Tibial nerve (tissue), 4 donors: ENCODE measurements around the gene CDCP2.

Experiments
- CTCF ChIP-seq, 5 experiments: fragments of 200-600 bp in 3 of 5; fragments of 450-650 bp in 2 of 5; sonication (generic) in 3 of 5; IDR thresholded peaks; one replicate each; pipeline ENCODE4 v1.5.1; 2016 to 2019; ENCODE audit warnings: antibody characterized with exemption in 5 of 5, mild to moderate bottlenecking in 3 of 5, moderate library complexity in 2 of 5
- EP300 ChIP-seq, 2 donors: sonication (generic); formaldehyde crosslinking; IDR thresholded peaks; one replicate each; pipeline ENCODE4 v1.6.1; 2017; ENCODE audit warnings: antibody characterized with exemption in 2 of 2, mild to moderate bottlenecking in 1 of 2

- no peak for TF ChIP-seq EP300 (IDR thresholded peaks at IDR 0.05)
- no peak for TF ChIP-seq CTCF (IDR thresholded peaks at IDR 0.05)
Observed at GRCh38 chr1:54139711-54140110, 13.1 kb downstream of the CDCP2 start.
